HG02870 (cell line): Measurements from ENCODE around the gene MAS1.
"Not testable (repeated sequence)": the region's sequence is repeated elsewhere in the genome, so short reads cannot be mapped to it uniquely, and the experiment has no call there.

Experiments used
- ATAC-seq: cut with Tn5 transposase; IDR thresholded peaks from one replicate; pipeline ENCODE4 v1.9.1; 2021; ENCODE audit warnings: mild to moderate bottlenecking, moderate library complexity; ENCODE audit not compliant: unreplicated experiment

The MAS1 gene

DNA sequence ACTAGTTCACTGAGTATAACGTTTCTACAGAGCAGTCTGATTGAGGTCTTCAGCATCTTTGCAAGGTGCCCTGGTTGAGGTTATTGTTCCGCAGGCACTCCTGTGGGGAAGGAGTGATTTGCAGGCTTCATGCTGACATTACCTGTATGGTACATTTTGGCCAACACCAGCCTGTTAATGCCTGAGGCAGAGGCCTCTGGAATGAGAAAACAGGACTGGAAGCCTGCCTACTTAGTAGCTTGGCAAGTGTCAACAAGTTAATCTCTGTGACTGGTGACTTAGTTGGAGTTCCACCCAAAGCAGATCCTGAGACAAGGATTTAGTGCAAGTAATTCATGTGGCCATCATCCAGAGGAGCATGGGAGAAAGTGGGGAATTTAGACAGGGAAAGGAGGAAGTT lies 24.6 kb downstream of the MAS1 start:
- ATAC-seq = no peak

DNA sequence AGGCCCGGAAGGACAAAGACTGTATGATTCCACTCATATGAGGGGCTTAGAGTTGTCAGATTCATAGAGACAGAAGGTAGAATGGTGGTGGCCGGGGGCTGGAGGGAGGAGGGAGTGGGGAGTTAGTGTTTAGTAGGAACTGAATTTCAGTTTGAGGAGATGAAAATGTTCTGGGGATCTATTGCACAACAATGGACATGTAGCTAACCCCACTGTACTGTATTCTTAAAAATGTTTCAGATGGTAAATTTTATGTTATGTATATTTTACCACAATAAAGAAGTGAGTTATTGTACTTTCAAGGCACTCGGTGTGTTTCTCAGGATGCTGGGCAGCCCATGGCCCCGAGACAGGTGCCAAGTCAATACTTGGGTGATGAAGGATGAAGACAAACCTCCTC lies 25.4 kb downstream of the MAS1 start:
- no peak for ATAC-seq

DNA sequence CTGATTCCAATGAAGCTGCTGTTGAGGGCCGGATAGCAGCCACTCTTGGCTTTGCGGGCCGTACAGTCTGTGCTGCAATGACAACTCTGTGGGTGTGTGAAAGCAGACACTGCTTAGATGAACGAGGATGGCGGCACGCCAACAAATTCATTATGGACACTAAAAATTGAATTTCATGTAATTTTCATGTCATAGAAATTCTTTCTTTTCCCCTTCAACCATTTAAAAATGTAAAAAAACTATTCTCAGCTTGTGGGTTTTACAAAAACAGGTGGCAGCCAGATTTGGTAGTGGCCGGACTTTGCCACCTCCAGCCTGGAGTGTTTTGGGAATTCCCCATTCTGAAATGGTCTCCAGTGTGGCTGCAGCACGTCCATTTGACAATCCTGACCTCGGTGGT lies 26.0 kb downstream of the MAS1 start:
- no peak for ATAC-seq

DNA sequence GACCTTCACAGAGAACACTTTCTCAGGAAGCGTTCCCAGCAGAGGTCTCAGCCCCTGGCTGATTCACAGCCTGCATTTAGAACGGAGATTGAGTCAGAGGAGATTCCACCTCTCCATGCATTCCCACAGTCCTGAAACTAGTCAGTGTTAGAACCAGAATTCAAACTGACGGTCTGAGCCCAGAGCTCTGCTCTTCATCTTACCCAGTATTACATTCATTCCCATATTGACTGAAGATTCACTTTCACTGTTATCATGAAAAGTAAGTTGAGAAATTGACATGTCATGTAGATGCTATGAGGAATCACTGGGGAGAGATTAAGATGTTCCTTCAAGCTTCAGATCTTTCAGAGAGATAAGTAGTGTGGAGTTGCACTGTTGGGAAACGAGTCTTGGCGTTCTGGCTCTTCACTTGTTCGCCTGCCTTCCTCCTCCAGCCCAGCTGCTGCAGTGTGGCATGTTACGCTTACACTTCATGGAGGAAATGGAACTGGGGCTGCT lies 28.3 kb downstream of the MAS1 start:
- no peak for ATAC-seq

DNA sequence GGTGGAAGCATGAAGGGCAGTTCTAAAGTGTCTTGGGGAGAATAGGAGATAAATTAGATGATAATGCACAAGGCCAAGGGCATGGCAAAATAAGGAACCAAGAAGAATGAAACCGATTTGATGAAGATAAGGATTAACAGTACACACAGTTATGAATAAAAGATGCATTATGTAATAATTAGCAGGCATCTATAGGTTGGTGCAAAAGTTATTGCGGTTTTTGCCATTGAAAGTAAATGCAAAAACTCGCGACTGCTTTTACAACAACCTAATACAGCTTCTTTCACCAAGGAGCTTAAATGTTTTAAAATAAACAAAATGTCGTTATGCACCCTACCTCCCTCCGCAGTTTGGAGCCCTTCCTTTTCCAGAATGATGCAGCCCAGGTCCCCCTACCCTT lies 29.0 kb downstream of the MAS1 start:
- ATAC-seq = no peak

DNA sequence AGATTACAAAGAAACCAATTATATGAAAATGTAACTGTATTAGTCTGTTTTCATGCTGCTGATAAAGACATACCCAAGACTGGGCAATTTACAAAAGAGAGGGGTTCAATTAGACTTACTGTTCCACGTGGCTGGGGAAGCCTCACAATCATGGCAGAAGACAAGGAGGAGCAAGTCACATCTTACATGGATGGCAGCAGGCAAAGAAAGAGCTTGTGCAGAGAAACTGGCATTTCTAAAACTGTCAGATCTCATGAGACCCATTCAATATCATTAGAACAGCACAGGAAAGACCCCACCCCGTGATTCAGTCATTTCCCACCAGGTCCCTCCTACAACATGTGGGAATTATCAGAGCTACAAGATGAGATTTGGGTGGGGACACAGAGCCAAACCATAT lies 33.4 kb downstream of the MAS1 start:
- not testable (repeated sequence) for ATAC-seq

DNA sequence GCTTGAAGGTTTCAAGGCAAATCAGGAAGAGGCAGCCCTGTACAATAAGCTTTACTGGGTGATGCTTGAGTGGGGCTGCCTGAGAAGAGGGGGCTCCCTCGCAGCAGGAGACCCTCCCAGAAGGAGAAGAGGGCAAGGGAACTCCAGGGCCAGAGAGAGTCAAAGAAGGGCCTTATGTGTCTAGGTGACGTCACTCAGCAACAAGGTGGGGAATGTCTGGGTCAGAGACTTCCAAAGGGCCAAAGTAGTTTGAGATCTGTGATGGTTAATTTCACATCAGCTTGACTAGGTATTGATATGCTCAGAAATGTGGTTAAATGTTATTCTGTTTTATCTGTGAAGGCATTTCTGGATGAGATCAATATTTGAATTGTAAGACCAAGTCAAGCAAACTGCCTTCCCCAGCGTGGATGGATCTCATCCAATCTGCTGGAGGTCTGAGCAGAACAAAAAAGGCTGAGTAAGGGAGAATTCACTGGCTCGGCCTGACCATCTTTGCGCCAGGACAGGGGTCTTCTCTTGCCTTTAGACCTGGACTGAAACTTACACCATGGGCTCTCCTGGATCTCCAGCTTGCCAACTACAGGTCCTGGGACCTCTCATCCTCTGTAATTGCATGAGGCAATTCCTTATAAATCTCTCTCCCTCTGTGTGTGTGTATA lies 35.9 kb downstream of the MAS1 start:
- ATAC-seq = no peak

DNA sequence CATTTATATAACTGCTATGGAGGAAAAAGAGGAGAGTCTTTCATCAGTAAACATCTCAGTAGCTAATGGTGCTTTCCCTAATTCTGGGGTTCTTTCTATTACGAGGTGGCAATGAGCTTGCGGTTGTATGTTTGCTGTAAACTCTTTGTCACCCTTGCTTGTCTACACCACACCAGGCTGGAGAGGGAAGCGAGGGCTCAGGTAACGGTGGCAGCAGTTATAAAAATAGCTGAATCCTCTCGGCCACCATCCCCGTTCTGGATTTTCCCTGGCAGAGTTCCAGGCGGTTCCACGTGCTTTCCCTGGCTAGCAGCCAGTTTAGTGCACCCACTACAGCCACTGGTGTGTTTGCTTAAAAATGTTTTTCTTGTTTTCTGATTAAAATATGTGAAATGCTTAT lies 39.0 kb downstream of the MAS1 start:
- no peak for ATAC-seq

DNA sequence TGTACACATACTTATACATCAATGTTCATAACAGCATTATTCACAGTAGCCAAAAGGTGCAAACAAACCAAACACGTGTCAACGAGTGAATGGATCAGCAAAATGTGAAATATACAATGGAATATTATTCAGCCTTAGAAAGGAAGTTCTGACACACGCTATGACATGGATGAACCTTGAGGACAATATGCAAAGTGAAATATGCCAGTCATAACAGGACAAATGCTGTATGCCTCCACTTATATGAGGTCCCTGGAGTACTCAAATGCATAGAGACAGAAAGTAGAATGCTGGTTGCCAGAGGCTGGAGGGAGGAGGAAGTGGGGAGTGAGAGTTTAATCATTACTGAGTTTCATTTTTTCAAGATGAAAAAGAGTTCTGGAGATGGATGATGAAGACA lies 40.3 kb downstream of the MAS1 start:
- peak; percentile 97 for ATAC-seq

DNA sequence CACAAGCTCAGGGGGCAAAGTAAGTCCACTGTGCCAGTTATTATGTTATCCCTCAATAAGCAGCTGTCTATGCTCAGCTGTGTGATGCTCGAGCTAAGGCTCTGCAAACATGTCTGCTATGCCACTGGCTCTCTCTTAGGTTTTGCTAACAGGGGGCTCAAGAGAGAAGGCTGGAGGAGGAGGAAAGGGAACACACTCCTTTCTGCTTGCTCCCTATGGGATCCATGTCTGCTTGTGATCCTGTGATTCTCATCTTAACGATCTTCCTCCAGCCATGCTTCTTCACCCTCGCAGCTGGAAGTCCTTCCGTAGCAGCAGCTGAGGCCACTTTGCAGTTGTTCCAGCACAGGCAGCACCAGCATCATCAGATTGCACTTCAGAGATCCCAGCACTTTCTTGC lies 41.1 kb downstream of the MAS1 start:
- ATAC-seq = no peak

DNA sequence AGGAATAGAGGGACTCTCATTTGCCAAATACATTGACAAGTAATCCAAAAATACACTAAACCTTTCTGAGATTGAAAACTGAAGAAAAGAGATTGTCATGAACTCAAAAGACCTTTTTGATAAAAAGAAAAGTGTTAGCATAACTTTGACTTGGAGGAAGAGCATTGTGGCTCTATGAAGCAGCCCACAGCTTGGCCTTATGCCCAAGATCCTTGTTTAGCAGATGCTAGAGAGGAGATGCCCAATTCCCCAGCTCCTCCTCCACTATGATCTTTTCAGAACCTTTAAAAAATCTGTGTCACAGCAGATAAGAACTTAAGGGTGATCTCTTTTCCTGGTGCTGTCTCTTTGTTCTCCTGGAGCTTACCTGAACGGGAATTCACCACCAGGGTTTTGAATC lies 42.3 kb downstream of the MAS1 start:
- ATAC-seq = no peak

DNA sequence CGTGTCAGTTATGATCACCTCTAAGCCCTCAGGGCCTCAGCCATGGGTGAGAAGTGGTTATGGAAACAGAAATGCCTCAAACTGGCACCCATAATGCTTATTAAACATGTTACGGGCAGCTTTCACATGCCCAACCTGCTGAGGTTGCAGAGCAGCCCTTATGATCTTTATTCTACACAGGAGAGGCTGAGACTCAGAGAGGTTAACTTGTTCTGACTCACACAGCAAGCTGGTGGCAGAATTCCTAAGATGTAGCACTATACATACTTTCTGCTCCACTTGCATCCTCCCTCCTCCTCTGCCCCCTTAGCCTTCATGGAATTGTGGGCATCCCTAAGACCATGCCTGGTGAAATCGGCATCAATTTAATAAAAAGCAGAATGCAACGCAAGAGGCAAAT lies 43.4 kb downstream of the MAS1 start:
- no peak for ATAC-seq

DNA sequence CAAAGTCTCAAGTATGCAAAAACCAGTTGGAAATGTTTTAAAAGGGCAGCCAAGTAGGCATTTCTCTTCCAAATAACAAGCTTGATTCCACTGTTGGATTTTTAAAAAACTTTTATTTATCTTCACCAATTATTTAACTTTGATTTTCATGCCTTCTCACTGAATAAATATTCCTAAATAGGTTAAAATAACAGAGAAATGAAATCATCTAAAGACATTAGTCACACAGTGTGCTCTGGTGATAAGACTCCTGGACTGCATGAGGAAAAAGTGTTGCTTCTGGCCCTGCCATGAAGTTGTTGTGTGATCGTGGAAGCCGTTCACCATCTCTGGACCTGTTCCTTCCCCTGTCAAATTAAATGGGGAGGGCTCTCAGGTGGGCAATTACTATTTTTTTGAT lies 44.3 kb downstream of the MAS1 start:
- no peak for ATAC-seq

DNA sequence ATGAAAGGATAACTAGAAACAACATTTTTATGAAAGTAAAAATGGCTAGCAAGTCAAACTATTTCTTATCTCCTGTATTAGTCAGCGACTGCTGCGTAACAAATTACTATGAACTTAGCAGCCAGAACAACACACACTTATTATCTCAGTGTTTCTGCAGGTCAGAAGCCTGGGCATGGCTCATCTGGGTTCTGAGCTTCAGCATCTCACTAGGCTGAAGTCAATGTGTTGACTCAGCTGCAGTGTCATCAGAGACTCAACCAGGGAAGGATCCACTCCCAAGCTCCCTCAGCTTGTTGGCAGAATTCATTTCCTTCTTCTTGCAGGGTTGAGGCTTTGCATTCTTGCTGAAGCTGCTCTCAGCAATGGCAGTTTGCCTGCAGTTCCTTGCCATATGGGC lies 44.8 kb downstream of the MAS1 start:
- no peak for ATAC-seq

DNA sequence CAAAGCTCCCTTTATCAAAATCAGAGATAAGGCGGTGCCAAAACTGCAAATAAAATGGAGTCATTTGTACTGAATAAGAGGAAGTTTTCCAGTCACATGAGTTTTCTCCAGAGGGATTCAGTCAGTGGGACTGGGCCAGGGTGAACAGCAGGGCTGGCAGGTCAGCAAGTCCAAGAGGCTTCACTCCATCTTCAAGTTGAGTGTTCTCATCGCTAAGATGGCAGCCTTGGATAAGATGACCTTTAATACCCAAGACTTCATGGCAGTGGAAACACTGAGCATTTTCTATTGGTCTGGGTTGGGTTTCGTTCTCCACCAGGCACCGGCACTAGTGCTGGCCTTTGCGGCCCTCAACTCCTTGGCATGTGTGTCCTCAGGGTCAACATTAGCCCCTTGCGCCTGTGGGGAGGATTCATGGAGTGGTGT lies 48.8 kb downstream of the MAS1 start:
- no peak for ATAC-seq
